Fibroblast of lung (primary cell): Measurements from ENCODE around the gene MRPS12. TPM values are rescaled to one million over a fixed set of nuclear protein-coding genes. Genes with fewer than 3 reads are reported as not detected.

Experiments
- DNase-seq, 2 donors: peaks; one replicate each; pipeline versions ENCODE4 v3.0.0 to v3.0.0-alpha.2; 2010; ENCODE audit warnings: low read depth in 2 of 2
- H2AFZ ChIP-seq: 2 replicates; pipeline ENCODE4 v1.5.1; 2012; ENCODE audit warnings: low read length, control low read depth, inconsistent platforms
- H3K27ac ChIP-seq: 2 replicates; pipeline ENCODE4 v1.5.1; 2011; ENCODE audit warnings: low read length, control low read depth; ENCODE audit not compliant: insufficient read depth
- H3K27me3 ChIP-seq: 2 replicates; pipeline ENCODE4 v1.5.1; 2011; ENCODE audit warnings: mild to moderate bottlenecking, low read length; ENCODE audit not compliant: control insufficient read depth, insufficient read depth
- H3K36me3 ChIP-seq: 2 replicates; pipeline ENCODE4 v1.5.1; 2011; ENCODE audit warnings: low read length; ENCODE audit not compliant: control insufficient read depth, insufficient read depth
- H3K4me1 ChIP-seq: 2 replicates; pipeline ENCODE4 v1.5.1; 2011; ENCODE audit warnings: low read length; ENCODE audit not compliant: control insufficient read depth, insufficient read depth; ENCODE audit errors: extremely low read depth
- H3K4me2 ChIP-seq: 2 replicates; pipeline ENCODE4 v1.5.1; 2011; ENCODE audit warnings: low read length, control low read depth; ENCODE audit not compliant: insufficient read depth; ENCODE audit errors: extremely low read depth
- H3K4me3 ChIP-seq, 4 experiments: fragments of 200-600 bp in 1 of 4; sonication (generic) in 1 of 4; replicated peaks in 1 of 4; 2 replicates each; pipeline ENCODE4 v1.5.1; 2011 to 2016; ENCODE audit warnings: low read length in 4 of 4, low read depth in 3 of 4, mild to moderate bottlenecking in 3 of 4, control low read depth in 2 of 4, inconsistent platforms in 1 of 4, mixed read lengths in 1 of 4; ENCODE audit not compliant: insufficient read depth in 1 of 4; ENCODE audit errors: control extremely low read depth in 1 of 4
- H3K79me2 ChIP-seq: 2 replicates; pipeline ENCODE4 v1.5.1; 2012; ENCODE audit warnings: mild to moderate bottlenecking, low read length, inconsistent platforms; ENCODE audit not compliant: control insufficient read depth, insufficient read depth
- H3K9ac ChIP-seq: 2 replicates; pipeline ENCODE4 v1.5.1; 2011; ENCODE audit warnings: mild to moderate bottlenecking, low read length, control low read depth; ENCODE audit not compliant: insufficient read depth
- H3K9me3 ChIP-seq: 2 replicates; pipeline ENCODE4 v1.5.1; 2012; ENCODE audit warnings: low read depth, low read length; ENCODE audit not compliant: control insufficient read depth, insufficient read depth
- H4K20me1 ChIP-seq: 2 replicates; pipeline ENCODE4 v1.5.1; 2011; ENCODE audit warnings: low read length; ENCODE audit not compliant: control insufficient read depth, insufficient read depth; ENCODE audit errors: extremely low read depth
- EZH2 ChIP-seq: IDR thresholded peaks from 2 replicates; pipeline ENCODE4 v1.5.1; 2012; ENCODE audit warnings: low read length, control low read depth, mild to moderate bottlenecking; ENCODE audit errors: missing control alignments
- polyA plus RNA-seq, 2 donors: library from polyadenylated mRNA; depleted of rRNA in 1 of 2; stranded (reverse) in 1 of 2; unstranded in 1 of 2; fragments of >200 nt; gene quantifications; 2 replicates each; pipeline ENCODE4 v1.2.1, GENCODE V29; 2011 to 2012; ENCODE audit warnings: missing spikeins in 1 of 2
- total RNA-seq: library from RNA; depleted of rRNA; stranded (reverse); fragments of >200 nt; gene quantifications from 2 replicates; pipeline ENCODE4 v1.2.1, GENCODE V29; 2014
- TF ChIP-seq, protein P1 (sequence below), 2 donors: IDR thresholded peaks in 1 of 2; conservative IDR thresholded peaks in 1 of 2; 1 replicate in 1 of 2; 2 replicates in 1 of 2; pipeline ENCODE4 v1.5.1; 2011 to 2012; ENCODE audit warnings: low read length in 2 of 2, control low read depth in 1 of 2, inconsistent platforms in 1 of 2, low read depth in 1 of 2, mild to moderate bottlenecking in 1 of 2

MRPS12 gene
- total and polyA plus RNA-seq, 2 donors (not counting 1 experiment from before 2014, with no cell fraction given), result 14.7 to 21.8 TPM

DNA sequence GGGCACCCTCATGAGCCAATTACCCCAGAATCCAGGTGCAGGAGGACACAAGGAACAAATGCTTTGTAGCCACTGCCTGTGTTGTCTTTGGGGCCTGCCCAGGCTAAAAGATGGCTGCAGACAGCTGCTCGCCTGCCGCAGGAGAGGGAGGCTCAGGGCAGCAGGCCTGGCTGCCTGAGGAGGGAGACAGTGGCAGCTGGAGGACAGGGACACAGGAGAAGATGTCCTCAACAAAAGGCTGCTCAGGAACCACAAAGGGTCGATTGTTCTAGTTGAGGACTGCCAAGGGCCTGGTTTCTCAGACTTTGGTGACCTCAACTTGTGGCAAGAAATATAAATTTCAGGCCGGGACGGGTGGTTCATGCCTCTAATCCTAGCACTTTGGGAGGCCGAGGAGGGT lies 39.0 kb upstream of the MRPS12 start:
- no peak overlapping the region for H2AFZ ChIP-seq
- H3K4me1 ChIP-seq, result no peaks in the 10 kb centered on the region
- H3K4me2 ChIP-seq, result no peak overlapping the region
- no peak overlapping the region for H3K27ac ChIP-seq
- no peak overlapping the region for H3K9ac ChIP-seq
- no peaks in the 10 kb centered on the region for H3K27me3 ChIP-seq
- peaks cover 7% of the 10 kb centered on the region for H3K36me3 ChIP-seq
- H3K79me2 ChIP-seq, result no peaks in the 10 kb centered on the region
- H4K20me1 ChIP-seq, result no peaks in the 10 kb centered on the region
- H3K4me3 ChIP-seq, result no peak overlapping the region
- no peak for DNase-seq
- no peaks in the 10 kb centered on the region for H3K9me3 ChIP-seq
- TF ChIP-seq, protein P1, sequence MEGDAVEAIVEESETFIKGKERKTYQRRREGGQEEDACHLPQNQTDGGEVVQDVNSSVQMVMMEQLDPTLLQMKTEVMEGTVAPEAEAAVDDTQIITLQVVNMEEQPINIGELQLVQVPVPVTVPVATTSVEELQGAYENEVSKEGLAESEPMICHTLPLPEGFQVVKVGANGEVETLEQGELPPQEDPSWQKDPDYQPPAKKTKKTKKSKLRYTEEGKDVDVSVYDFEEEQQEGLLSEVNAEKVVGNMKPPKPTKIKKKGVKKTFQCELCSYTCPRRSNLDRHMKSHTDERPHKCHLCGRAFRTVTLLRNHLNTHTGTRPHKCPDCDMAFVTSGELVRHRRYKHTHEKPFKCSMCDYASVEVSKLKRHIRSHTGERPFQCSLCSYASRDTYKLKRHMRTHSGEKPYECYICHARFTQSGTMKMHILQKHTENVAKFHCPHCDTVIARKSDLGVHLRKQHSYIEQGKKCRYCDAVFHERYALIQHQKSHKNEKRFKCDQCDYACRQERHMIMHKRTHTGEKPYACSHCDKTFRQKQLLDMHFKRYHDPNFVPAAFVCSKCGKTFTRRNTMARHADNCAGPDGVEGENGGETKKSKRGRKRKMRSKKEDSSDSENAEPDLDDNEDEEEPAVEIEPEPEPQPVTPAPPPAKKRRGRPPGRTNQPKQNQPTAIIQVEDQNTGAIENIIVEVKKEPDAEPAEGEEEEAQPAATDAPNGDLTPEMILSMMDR (conservative IDR thresholded peaks at IDR 0.05 in 1 of 2, IDR thresholded peaks at IDR 0.05 in 1 of 2; ENCODE audit: low read depth in 1 of 2, low read length in 2 of 2), result no peak
- no peak for TF ChIP-seq EZH2

DNA sequence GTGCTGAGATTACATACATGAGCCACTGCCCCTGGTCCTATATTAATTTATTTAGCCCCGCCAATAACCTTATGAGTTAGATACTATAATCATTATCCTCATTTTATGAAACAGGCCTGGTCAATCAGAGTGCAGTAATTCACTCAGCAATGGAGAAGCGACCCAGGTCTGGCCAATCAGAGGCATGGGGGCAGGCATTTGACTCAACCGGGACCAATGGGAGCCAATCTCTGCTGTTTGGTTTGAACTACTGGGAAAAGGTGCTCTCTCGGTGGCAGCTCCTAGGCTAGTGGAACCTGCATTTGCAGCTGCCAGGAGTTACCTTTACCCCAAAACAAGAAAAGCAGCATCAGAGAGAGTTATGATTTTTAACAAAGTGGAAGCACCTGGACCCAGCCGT lies 37.9 kb upstream of the MRPS12 start:
- Histone ChIP-seq H3K27me3 (no peaks in the 10 kb centered on the region), H3K4me1 (no peaks in the 10 kb centered on the region), H3K27ac (no peak overlapping the region), H2AFZ (no peak overlapping the region), H3K9me3 (no peaks in the 10 kb centered on the region), H4K20me1 (no peaks in the 10 kb centered on the region), H3K79me2 (no peaks in the 10 kb centered on the region), H3K4me3 (no peak overlapping the region), H3K4me2 (no peak overlapping the region), H3K9ac (no peak overlapping the region), H3K36me3 (peaks cover 7% of the 10 kb centered on the region)
- TF ChIP-seq EZH2, result no peak
- TF ChIP-seq, protein P1 (conservative IDR thresholded peaks at IDR 0.05 in 1 of 2, IDR thresholded peaks at IDR 0.05 in 1 of 2; ENCODE audit: low read depth in 1 of 2, low read length in 2 of 2), result no peak
- no peak for DNase-seq

DNA sequence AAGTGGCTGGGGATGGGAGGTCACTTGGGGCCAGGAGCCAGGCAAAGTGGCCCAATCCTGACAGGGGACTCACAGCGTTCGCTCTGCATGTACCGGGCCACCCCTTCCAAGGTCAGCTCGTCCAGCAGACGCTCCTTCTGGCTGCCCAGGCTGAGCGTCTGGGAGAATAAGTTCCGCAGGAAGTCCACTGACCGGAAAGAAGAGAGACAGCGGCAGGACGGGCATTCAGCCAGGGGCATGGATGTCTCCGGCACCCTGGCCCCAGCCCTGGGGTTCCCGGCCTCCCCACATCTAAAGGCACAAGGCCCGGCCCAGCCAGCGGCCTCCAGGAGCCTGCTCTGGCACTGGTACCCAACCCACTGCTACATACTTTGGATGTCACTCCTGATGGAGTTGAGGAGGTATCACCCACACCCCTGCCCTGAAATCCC lies 37.4 kb upstream of the MRPS12 start:
- Histone ChIP-seq H3K9me3 (no peaks in the 10 kb centered on the region), H3K36me3 (peaks cover 7% of the 10 kb centered on the region), H3K79me2 (peaks cover 2% of the 10 kb centered on the region), H3K4me2 (no peak overlapping the region), H3K4me3 (no peak overlapping the region), H3K4me1 (no peaks in the 10 kb centered on the region), H4K20me1 (no peaks in the 10 kb centered on the region), H3K9ac (no peak overlapping the region), H2AFZ (no peak overlapping the region), H3K27ac (no peak overlapping the region), H3K27me3 (no peaks in the 10 kb centered on the region)
- DNase-seq, result no peak
- no peak for TF ChIP-seq EZH2
- TF ChIP-seq, protein P1 (conservative IDR thresholded peaks at IDR 0.05 in 1 of 2, IDR thresholded peaks at IDR 0.05 in 1 of 2; ENCODE audit: low read depth in 1 of 2, low read length in 2 of 2), result no peak
